Tibial nerve (tissue), 4 donors: ENCODE data around the gene BEND5.

Experiments
- EP300 ChIP-seq, 2 donors: sonication (generic); formaldehyde crosslinking; IDR thresholded peaks; one replicate each; pipeline ENCODE4 v1.6.1; 2017; ENCODE audit warnings: antibody characterized with exemption in 2 of 2, mild to moderate bottlenecking in 1 of 2
- POLR2A ChIP-seq, 2 donors: fragments of 450-650 bp; IDR thresholded peaks; one replicate each; pipeline ENCODE4 v1.6.1; 2017; ENCODE audit warnings: antibody characterized with exemption in 2 of 2, mild to moderate bottlenecking in 2 of 2, moderate library complexity in 2 of 2
- TF ChIP-seq, protein P1 (sequence below), 5 experiments: fragments of 200-600 bp in 3 of 5; fragments of 450-650 bp in 2 of 5; sonication (generic) in 3 of 5; IDR thresholded peaks; one replicate each; pipeline ENCODE4 v1.5.1; 2016 to 2019; ENCODE audit warnings: antibody characterized with exemption in 5 of 5, mild to moderate bottlenecking in 3 of 5, moderate library complexity in 2 of 5

DNA sequence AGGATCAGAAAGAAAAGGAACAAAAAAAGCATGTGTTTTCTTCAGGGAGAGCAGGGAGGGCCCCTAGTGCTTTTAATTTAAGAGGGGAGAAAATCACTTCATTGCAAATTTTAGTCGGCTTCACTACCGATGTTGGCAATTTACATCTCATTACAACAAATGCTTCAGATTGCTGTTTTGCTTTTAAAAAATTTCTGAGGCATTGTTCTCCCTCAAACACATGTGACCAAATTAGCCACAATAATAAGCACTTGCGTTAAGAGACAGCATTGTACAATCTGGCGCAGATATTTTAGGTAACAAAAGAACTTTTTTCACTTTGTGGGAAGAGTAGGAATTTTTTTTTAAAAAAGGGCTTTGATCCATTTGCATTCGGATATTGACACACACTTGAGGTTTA, 29.8 kb downstream of the BEND5 start:
- TF ChIP-seq, protein P1, sequence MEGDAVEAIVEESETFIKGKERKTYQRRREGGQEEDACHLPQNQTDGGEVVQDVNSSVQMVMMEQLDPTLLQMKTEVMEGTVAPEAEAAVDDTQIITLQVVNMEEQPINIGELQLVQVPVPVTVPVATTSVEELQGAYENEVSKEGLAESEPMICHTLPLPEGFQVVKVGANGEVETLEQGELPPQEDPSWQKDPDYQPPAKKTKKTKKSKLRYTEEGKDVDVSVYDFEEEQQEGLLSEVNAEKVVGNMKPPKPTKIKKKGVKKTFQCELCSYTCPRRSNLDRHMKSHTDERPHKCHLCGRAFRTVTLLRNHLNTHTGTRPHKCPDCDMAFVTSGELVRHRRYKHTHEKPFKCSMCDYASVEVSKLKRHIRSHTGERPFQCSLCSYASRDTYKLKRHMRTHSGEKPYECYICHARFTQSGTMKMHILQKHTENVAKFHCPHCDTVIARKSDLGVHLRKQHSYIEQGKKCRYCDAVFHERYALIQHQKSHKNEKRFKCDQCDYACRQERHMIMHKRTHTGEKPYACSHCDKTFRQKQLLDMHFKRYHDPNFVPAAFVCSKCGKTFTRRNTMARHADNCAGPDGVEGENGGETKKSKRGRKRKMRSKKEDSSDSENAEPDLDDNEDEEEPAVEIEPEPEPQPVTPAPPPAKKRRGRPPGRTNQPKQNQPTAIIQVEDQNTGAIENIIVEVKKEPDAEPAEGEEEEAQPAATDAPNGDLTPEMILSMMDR (IDR thresholded peaks at IDR 0.05) = no peak
- TF ChIP-seq POLR2A (IDR thresholded peaks at IDR 0.05) = no peak
- TF ChIP-seq EP300 (IDR thresholded peaks at IDR 0.05) = no peak
